22Rv1 (cell line): ENCODE measurements around the gene KAT8.

Experiments
- CTCF ChIP-seq: fragments of 450-650 bp; IDR thresholded peaks from 2 replicates; pipeline ENCODE4 v1.5.1; 2017; ENCODE audit warnings: mild to moderate bottlenecking
- ZFX ChIP-seq: fragments of 450-650 bp; IDR thresholded peaks from 2 replicates; pipeline ENCODE4 v1.6.1; 2017; ENCODE audit warnings: antibody characterized with exemption, borderline replicate concordance

GRCh38 chr16:31080756-31081419 is 36.6 kb upstream of the KAT8 start:
- TF ChIP-seq CTCF, result no peak
- TF ChIP-seq ZFX, result no peak
